HG03196 (cell line): ENCODE measurements around the gene KRT7.
"Not testable (repeated sequence)": the region's sequence is repeated elsewhere in the genome, so short reads cannot be mapped to it uniquely, and the experiment has no call there.

Source experiments
- ATAC-seq: cut with Tn5 transposase; IDR thresholded peaks from one replicate; pipeline ENCODE4 v1.9.1; 2021; ENCODE audit not compliant: unreplicated experiment

The KRT7 gene

GRCh38 chr12:52254180-52254964 lies 21.3 kb downstream of the KRT7 start:
- no peak for ATAC-seq

- ATAC-seq = no peak
Measured at GRCh38 chr12:52254965-52255751, 22.1 kb downstream of the KRT7 start.

- ATAC-seq = no peak
Measured at GRCh38 chr12:52255926-52256583, 23.0 kb downstream of the KRT7 start.

- no peak for ATAC-seq
Measured at GRCh38 chr12:52256584-52256935, 23.5 kb downstream of the KRT7 start.

DNA sequence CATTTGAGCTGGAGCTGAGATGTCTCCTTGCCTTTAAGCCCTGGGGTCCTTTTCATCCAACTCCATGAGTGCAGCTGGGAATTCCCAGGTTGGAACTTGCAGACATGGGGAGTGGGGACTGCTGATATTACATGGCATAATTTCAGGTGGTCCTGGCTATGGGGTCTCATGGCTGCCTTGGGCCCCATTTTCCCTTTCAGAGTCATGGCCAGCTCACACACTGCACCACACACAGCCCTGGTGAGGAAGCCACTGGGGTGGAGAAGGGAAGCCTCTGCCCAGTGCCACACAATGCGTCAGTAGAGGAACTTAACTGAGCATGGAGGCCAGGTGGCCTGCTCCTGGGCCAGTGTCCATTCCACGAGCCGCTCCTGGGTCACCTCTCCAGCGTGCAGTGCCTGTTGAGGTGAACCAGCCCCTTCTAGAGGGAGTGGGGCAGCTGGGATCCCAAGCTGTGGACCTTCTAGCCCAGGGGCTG lies 24.1 kb downstream of the KRT7 start:
- ATAC-seq = no peak

- ATAC-seq = not testable (repeated sequence)
Measured at GRCh38 chr12:52257922-52258321, 24.9 kb downstream of the KRT7 start.

DNA sequence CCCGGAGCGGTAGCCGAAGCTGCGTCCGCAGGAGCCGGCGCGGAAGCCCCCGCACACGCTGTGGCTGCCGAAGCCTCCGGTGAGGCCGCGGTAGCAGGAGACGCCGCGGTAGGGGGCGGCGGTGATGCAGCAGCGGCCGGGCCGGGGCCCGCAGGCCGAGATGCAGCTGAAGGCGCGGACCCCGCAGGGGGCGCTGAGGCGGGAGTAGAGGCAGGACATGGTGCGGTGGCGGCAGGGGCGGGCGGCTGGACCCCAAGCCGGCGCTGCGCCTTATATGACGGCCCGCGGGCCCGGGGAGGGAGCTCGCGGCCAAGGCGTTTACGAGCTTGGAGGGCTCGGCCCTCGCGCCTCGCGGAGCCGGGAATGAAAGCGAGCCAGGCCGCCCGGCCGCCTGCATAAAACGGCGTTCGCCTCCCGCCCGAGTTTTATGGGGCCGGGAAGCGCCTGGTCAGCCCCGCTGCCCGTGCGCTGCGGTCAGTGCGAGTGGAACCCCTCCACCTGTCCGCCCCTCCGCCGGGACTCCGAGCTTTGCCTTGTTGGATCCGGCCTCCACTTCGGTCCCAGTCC lies 25.4 kb downstream of the KRT7 start:
- ATAC-seq = no peak

GRCh38 chr12:52259657-52260243 lies 26.7 kb downstream of the KRT7 start:
- ATAC-seq = no peak

- no peak for ATAC-seq
Measured at GRCh38 chr12:52260361-52261207, 27.5 kb downstream of the KRT7 start.

DNA sequence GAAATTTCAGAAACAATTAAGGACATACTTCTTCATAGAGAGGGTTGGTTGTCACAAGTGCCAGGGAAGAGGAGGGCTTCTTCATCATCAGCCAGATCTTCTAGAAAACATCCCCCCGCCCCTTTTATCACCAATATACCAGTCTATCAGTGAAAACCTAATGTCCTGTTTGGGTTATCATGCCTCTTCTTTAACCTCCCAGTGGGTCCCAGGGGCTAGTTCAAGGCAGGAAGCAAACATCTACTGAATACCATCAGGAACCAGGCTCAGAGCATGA lies 28.1 kb downstream of the KRT7 start:
- no peak for ATAC-seq

GRCh38 chr12:52262286-52262685 lies 29.2 kb downstream of the KRT7 start:
- no peak for ATAC-seq

DNA sequence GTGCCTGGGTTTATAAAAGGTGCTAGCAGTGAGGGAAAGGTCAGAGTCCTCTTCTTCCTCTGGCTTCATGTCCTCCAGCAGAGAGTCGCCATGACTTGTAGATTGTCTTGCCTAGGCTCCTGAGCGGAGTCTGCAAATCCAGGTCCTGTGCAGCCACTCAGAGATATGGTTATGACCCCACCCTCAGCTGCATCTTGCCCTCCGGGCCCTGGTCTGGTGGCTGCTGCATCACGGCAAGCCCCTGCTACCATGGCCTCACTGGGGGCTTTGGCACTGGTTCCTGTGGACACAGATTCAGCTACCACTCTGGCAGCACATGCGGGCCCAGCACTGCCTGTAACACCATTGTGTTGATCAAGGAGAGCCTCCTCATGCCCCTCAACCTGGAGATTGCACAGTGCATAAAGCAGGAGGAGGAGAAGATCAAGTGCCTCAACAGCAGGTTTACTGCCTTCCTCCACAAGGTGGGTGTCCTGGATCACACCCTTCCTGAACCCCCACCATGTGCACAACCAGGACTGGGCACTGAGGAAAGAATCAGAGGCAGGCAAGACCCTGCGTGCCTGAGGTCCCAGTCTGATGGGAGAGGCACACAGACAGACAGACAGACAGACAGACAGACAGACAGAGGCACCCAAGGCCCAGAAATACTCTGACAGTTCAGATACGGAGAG lies 30.9 kb downstream of the KRT7 start:
- ATAC-seq = no peak

DNA sequence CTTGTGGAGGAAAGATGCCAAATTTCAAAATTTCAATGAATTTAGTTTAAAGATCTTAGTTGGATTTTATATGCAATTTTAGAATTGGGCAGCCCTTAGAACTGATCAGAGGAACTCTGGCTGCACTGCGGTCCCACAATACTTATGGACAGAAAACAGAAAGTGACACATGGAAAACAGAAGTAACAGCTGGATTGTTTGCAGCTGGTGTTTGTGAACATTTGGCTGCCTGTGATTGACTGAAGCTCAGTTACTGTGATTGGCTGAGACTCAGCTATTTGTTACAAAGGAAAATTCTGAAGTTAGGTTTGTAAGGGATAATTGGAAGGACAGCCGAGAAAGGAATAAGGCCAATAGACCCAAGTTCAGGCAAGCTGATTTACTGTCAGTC lies 31.4 kb downstream of the KRT7 start:
- no peak for ATAC-seq

DNA sequence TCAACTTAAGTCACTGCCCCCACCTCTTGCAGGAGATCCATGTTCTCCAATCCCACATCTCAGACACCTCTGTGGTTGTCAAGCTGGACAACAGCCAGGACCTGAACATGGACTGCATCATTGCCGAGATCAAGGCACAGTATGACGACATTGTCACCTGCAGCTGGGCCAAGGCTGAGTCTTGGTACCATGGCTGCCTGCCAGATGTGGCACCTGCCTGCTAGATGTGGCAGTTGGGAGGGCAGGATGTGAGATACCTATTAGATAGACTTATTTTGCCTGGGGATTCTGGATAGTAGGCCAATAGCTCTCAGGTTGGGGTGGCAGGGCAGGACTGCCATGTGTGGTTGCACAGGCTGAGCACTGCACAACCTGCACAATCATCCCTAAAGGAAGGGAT lies 33.5 kb downstream of the KRT7 start:
- no peak for ATAC-seq

DNA sequence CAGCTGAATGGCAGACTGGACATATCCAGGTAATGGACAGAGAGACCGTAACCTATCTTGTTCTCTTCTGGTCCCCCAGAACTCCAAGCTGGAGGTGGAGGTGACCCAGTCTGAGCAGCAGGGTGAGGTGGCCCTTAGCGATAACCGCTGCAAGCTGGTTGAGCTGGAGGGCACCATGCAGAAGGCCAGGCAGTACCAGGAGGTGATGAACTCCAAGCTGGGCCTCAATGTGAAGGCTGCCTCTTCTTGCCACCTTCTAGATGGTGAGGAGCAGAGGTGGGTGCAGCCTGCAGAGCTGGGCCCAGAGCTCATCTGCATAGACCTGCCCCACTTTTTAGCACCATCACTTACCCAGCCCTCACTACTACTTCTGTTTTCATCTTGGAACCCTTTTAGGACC lies 34.2 kb downstream of the KRT7 start:
- no peak for ATAC-seq

- no peak for ATAC-seq
Measured at GRCh38 chr12:52267699-52268098, 34.7 kb downstream of the KRT7 start.

GRCh38 chr12:52268212-52268611 lies 35.2 kb downstream of the KRT7 start:
- no peak for ATAC-seq

- no peak for ATAC-seq
Measured at GRCh38 chr12:52270541-52271070, 37.6 kb downstream of the KRT7 start.

GRCh38 chr12:52271158-52271557 lies 38.1 kb downstream of the KRT7 start:
- no peak for ATAC-seq
